Measurements from ENCODE around the gene SPEF2.

- no peak for TF ChIP-seq CTCF (IDR thresholded peaks at IDR 0.05; ENCODE audit: poor library complexity, severe bottlenecking)
- TF ChIP-seq POLR2AphosphoS5 (IDR thresholded peaks at IDR 0.05) = no peak
- no peak for TF ChIP-seq REST (IDR thresholded peaks at IDR 0.05; ENCODE audit: borderline replicate concordance)
- TF ChIP-seq EZH2 (IDR thresholded peaks at IDR 0.05; ENCODE audit: borderline replicate concordance, insufficient read depth, low read length, poor library complexity, severe bottlenecking) = no peak
- TF ChIP-seq RAD21 (conservative IDR thresholded peaks at IDR 0.05) = no peak
- TF ChIP-seq EP300 (conservative IDR thresholded peaks at IDR 0.05; ENCODE audit: poor library complexity, severe bottlenecking) = no peak
- no peak for TF ChIP-seq TAF1 (IDR thresholded peaks at IDR 0.05; ENCODE audit: low read depth)
- no peak for TF ChIP-seq MXI1 (conservative IDR thresholded peaks at IDR 0.05; ENCODE audit: poor library complexity, severe bottlenecking)
These were observed 245.5 kb downstream of the SPEF2 start for GRCh38 chr5:35863159-35863558.

All from neural cell (in vitro differentiated cells).